ENCODE measurements around the gene CNNM4.

Gene CNNM4

GRCh38 chr2:96809951-96810782, 49.5 kb downstream of the CNNM4 start:
- no peaks in the 10 kb centered on the region for H3K9me3 ChIP-seq (ENCODE audit: insufficient read depth, low read length)
- H3K9ac ChIP-seq (ENCODE audit: low read length), result no peak overlapping the region
- H3K27ac ChIP-seq (ENCODE audit: low read length), result no peak overlapping the region
- TF ChIP-seq CTCF (IDR thresholded peaks at IDR 0.05; ENCODE audit: low read depth, low read length), result no peak
- no peak for TF ChIP-seq EZH2phosphoT487 (IDR thresholded peaks at IDR 0.05; ENCODE audit: low read depth)
- H3K4me2 ChIP-seq (ENCODE audit: low read length), result no peak overlapping the region
- no peak overlapping the region for H2AFZ ChIP-seq (ENCODE audit: low read depth, low read length)
- no peaks in the 10 kb centered on the region for H3K27me3 ChIP-seq (ENCODE audit: low read depth, low read length)
- peaks cover 3% of the 10 kb centered on the region; the same call in 1 of the 2 replicates for H3K4me1 ChIP-seq (ENCODE audit: low read length)
- no peak overlapping the region for H3K4me3 ChIP-seq (ENCODE audit: low read length)
- no peaks in the 10 kb centered on the region for H3K79me2 ChIP-seq (ENCODE audit: low read length)
- H4K20me1 ChIP-seq (ENCODE audit: insufficient read depth, low read length), result no peaks in the 10 kb centered on the region
- H3K36me3 ChIP-seq (replicated peaks; ENCODE audit: low read depth, low read length), result no peaks in the 10 kb centered on the region

GRCh38 chr2:96810783-96811192, 50.1 kb downstream of the CNNM4 start:
- TF ChIP-seq CTCF (IDR thresholded peaks at IDR 0.05; ENCODE audit: low read depth, low read length), result no peak
- TF ChIP-seq EZH2phosphoT487 (IDR thresholded peaks at IDR 0.05; ENCODE audit: low read depth), result no peak
- H4K20me1 ChIP-seq (ENCODE audit: insufficient read depth, low read length), result no peaks in the 10 kb centered on the region
- H3K4me2 ChIP-seq (ENCODE audit: low read length), result no peak overlapping the region
- H3K9ac ChIP-seq (ENCODE audit: low read length), result no peak overlapping the region
- no peak overlapping the region for H2AFZ ChIP-seq (ENCODE audit: low read depth, low read length)
- no peaks in the 10 kb centered on the region for H3K36me3 ChIP-seq (replicated peaks; ENCODE audit: low read depth, low read length)
- H3K27ac ChIP-seq (ENCODE audit: low read length), result no peak overlapping the region
- no peaks in the 10 kb centered on the region for H3K27me3 ChIP-seq (ENCODE audit: low read depth, low read length)
- H3K9me3 ChIP-seq (ENCODE audit: insufficient read depth, low read length), result no peaks in the 10 kb centered on the region
- H3K4me1 ChIP-seq (ENCODE audit: low read length), result peaks cover 5% of the 10 kb centered on the region; the same call in 1 of the 2 replicates
- H3K4me3 ChIP-seq (ENCODE audit: low read length), result no peak overlapping the region
- H3K79me2 ChIP-seq (ENCODE audit: low read length), result no peaks in the 10 kb centered on the region

GRCh38 chr2:96811917-96812316, 51.2 kb downstream of the CNNM4 start:
- Histone ChIP-seq H3K27me3 (ENCODE audit: low read depth, low read length) (no peaks in the 10 kb centered on the region), H3K9ac (ENCODE audit: low read length) (no peak overlapping the region), H3K4me2 (ENCODE audit: low read length) (no peak overlapping the region), H3K4me3 (ENCODE audit: low read length) (no peak overlapping the region), H3K9me3 (ENCODE audit: insufficient read depth, low read length) (no peaks in the 10 kb centered on the region), H3K36me3 (replicated peaks; ENCODE audit: low read depth, low read length) (no peaks in the 10 kb centered on the region), H4K20me1 (ENCODE audit: insufficient read depth, low read length) (no peaks in the 10 kb centered on the region), H3K27ac (ENCODE audit: low read length) (no peak overlapping the region), H3K4me1 (ENCODE audit: low read length) (peaks cover 5% of the 10 kb centered on the region; the same call in 1 of the 2 replicates), H2AFZ (ENCODE audit: low read depth, low read length) (no peak overlapping the region), H3K79me2 (ENCODE audit: low read length) (peaks cover under 1% of the 10 kb centered on the region)
- TF ChIP-seq CTCF (IDR thresholded peaks at IDR 0.05; ENCODE audit: low read depth, low read length) (no peak), EZH2phosphoT487 (IDR thresholded peaks at IDR 0.05; ENCODE audit: low read depth) (no peak)

- TF ChIP-seq EZH2phosphoT487 (IDR thresholded peaks at IDR 0.05; ENCODE audit: low read depth) (no peak), CTCF (IDR thresholded peaks at IDR 0.05; ENCODE audit: low read depth, low read length) (no peak)
- Histone ChIP-seq H3K9me3 (ENCODE audit: insufficient read depth, low read length) (no peaks in the 10 kb centered on the region), H3K4me1 (ENCODE audit: low read length) (peaks cover 13% of the 10 kb centered on the region), H4K20me1 (ENCODE audit: insufficient read depth, low read length) (peaks cover 8% of the 10 kb centered on the region; the same call in 1 of the 2 replicates), H2AFZ (ENCODE audit: low read depth, low read length) (no peak overlapping the region), H3K4me3 (ENCODE audit: low read length) (no peak overlapping the region), H3K79me2 (ENCODE audit: low read length) (peaks cover 17% of the 10 kb centered on the region), H3K4me2 (ENCODE audit: low read length) (no peak overlapping the region), H3K9ac (ENCODE audit: low read length) (no peak overlapping the region), H3K27ac (ENCODE audit: low read length) (no peak overlapping the region), H3K27me3 (ENCODE audit: low read depth, low read length) (no peaks in the 10 kb centered on the region), H3K36me3 (replicated peaks; ENCODE audit: low read depth, low read length) (peaks cover 4% of the 10 kb centered on the region)
These were observed 53.0 kb downstream of the CNNM4 start for GRCh38 chr2:96813656-96814055.

All from OCI-LY3 (cell line).